PFSK-1 (cell line): Measurements from ENCODE around the gene CMC1.

ENCODE experiments used
- POLR2AphosphoS5 ChIP-seq: IDR thresholded peaks from 2 replicates; pipeline ENCODE4 v1.6.1; 2012; ENCODE audit warnings: low read depth, mild to moderate bottlenecking, control low read depth, low read length, moderate library complexity
- REST ChIP-seq, 2 experiments: IDR thresholded peaks; 2 replicates each; pipeline versions ENCODE4 v1.6.1 to v1.8.0; 2011 to 2012; ENCODE audit warnings: low read depth in 2 of 2, low read length in 2 of 2, control low read depth in 1 of 2, inconsistent platforms in 1 of 2, mild to moderate bottlenecking in 1 of 2, moderate library complexity in 1 of 2; ENCODE audit not compliant: insufficient read depth in 1 of 2
- SIN3A ChIP-seq: IDR thresholded peaks from 2 replicates; pipeline ENCODE4 v1.6.1; 2012; ENCODE audit warnings: mild to moderate bottlenecking, low read length, moderate library complexity, borderline replicate concordance; ENCODE audit not compliant: insufficient read depth
- TAF1 ChIP-seq: IDR thresholded peaks from 2 replicates; pipeline ENCODE4 v1.6.1; 2012; ENCODE audit warnings: low read length, control low read depth, borderline replicate concordance; ENCODE audit not compliant: insufficient read depth

- TF ChIP-seq REST (IDR thresholded peaks at IDR 0.05; ENCODE audit: insufficient read depth in 1 of 2, low read depth in 2 of 2, low read length in 2 of 2): no peak
- TF ChIP-seq SIN3A: no peak
- TF ChIP-seq TAF1: no peak
- TF ChIP-seq POLR2AphosphoS5: no peak
Observed at GRCh38 chr3:28273837-28274236, 32.4 kb downstream of the CMC1 start.
